GM23338 (cell line): Measurements from ENCODE around the gene CKLF. TPM values are rescaled to one million over a fixed set of nuclear protein-coding genes. Genes with fewer than 3 reads are reported as not detected.

Experiments used
- ATAC-seq: fragments of 200-7000 bp; cut with Tn5 transposase; 3 replicates; pipeline ENCODE4 v1.9.1; 2020
- DNase-seq: peaks from one replicate; pipeline ENCODE4 v3.0.0-alpha.2; 2015; ENCODE audit warnings: low spot score
- H2AFZ ChIP-seq: fragments of 200-600 bp; sonication (generic); 2 replicates; pipeline ENCODE4 v1.8.0; 2016; ENCODE audit warnings: antibody characterized with exemption, mild to moderate bottlenecking, moderate library complexity
- H3F3A ChIP-seq: fragments of 200-600 bp; sonication (generic); replicated peaks from 2 replicates; pipeline ENCODE4 v1.8.0; 2017; ENCODE audit warnings: antibody characterized with exemption, mixed run types, low read depth
- H3K27ac ChIP-seq: fragments of 200-600 bp; sonication (generic); 2 replicates; pipeline ENCODE4 v1.6.1; 2016; ENCODE audit warnings: low read depth
- H3K27me3 ChIP-seq: fragments of 200-600 bp; sonication (generic); 2 replicates; pipeline ENCODE4 v1.8.0; 2016; ENCODE audit warnings: mild to moderate bottlenecking, mixed run types, moderate library complexity; ENCODE audit not compliant: insufficient read depth
- H3K36me3 ChIP-seq: fragments of 200-600 bp; sonication (generic); 2 replicates; pipeline ENCODE4 v1.8.0; 2016; ENCODE audit warnings: mild to moderate bottlenecking; ENCODE audit not compliant: insufficient read depth
- H3K4me1 ChIP-seq: fragments of 200-600 bp; sonication (generic); 2 replicates; pipeline ENCODE4 v1.8.0; 2016; ENCODE audit warnings: mild to moderate bottlenecking, moderate library complexity; ENCODE audit not compliant: insufficient read depth
- H3K4me2 ChIP-seq: fragments of 200-600 bp; sonication (generic); 2 replicates; pipeline ENCODE4 v1.7.1; 2017; ENCODE audit warnings: mixed run types
- H3K4me3 ChIP-seq: fragments of 200-600 bp; sonication (generic); 2 replicates; pipeline ENCODE4 v1.6.1; 2016; ENCODE audit warnings: mixed run types
- H3K79me2 ChIP-seq: fragments of 200-600 bp; sonication (generic); replicated peaks from 2 replicates; pipeline ENCODE4 v1.8.0; 2017; ENCODE audit warnings: mild to moderate bottlenecking; ENCODE audit not compliant: insufficient read depth
- H3K9me2 ChIP-seq: fragments of 200-600 bp; sonication (generic); 2 replicates; pipeline ENCODE4 v1.8.0; 2017; ENCODE audit not compliant: insufficient read depth
- H4K20me1 ChIP-seq: fragments of 200-600 bp; sonication (generic); replicated peaks from 2 replicates; pipeline ENCODE4 v1.8.0; 2017; ENCODE audit warnings: mild to moderate bottlenecking; ENCODE audit not compliant: insufficient read depth
- H3K27ac Mint-ChIP-seq: 2 replicates; pipeline ENCODE4 v1.8.0; 2020; ENCODE audit warnings: inconsistent platforms, mild to moderate bottlenecking, moderate library complexity, mixed read lengths
- H3K27me3 Mint-ChIP-seq: 3 replicates; pipeline ENCODE4 v1.8.0; 2022; ENCODE audit warnings: low read depth, mild to moderate bottlenecking, moderate library complexity, mixed read lengths, inconsistent platforms; ENCODE audit not compliant: insufficient read depth, poor library complexity
- H3K36me3 Mint-ChIP-seq: 3 replicates; pipeline ENCODE4 v1.8.0; 2021; ENCODE audit warnings: low read depth, mild to moderate bottlenecking, inconsistent platforms, moderate library complexity, mixed read lengths
- H3K4me1 Mint-ChIP-seq: 3 replicates; pipeline ENCODE4 v1.8.0; 2020; ENCODE audit warnings: mild to moderate bottlenecking, inconsistent platforms, mixed read lengths
- H3K4me3 Mint-ChIP-seq: 3 replicates; pipeline ENCODE4 v1.8.0; 2021; ENCODE audit warnings: moderate library complexity, mild to moderate bottlenecking, inconsistent platforms, mixed read lengths
- H3K9me3 Mint-ChIP-seq: 3 replicates; pipeline ENCODE4 v1.8.0; 2020; ENCODE audit warnings: moderate library complexity, mild to moderate bottlenecking, inconsistent platforms, mixed read lengths
- CREB1 ChIP-seq: fragments of 250-450 bp; sonication (Bioruptor Pico); IDR thresholded peaks from 2 replicates; pipeline ENCODE4 v1.5.0; 2020; ENCODE audit warnings: low read depth, mild to moderate bottlenecking, moderate library complexity
- EZH2 ChIP-seq: fragments of 200-600 bp; sonication (generic); IDR thresholded peaks from one replicate; pipeline ENCODE4 v1.8.0; 2017; ENCODE audit warnings: antibody characterized with exemption, mild to moderate bottlenecking, low read depth; ENCODE audit not compliant: unreplicated experiment
- EZH2phosphoT487 ChIP-seq: fragments of 200-600 bp; sonication (generic); IDR thresholded peaks from one replicate; pipeline ENCODE4 v1.8.1; 2018; ENCODE audit warnings: antibody characterized with exemption; ENCODE audit not compliant: unreplicated experiment
- JUNB ChIP-seq: IDR thresholded peaks from one replicate; pipeline ENCODE4 v1.6.1; 2016; ENCODE audit warnings: antibody characterized with exemption; ENCODE audit not compliant: unreplicated experiment
- NANOG ChIP-seq: IDR thresholded peaks from 2 replicates; pipeline ENCODE4 v1.6.1; 2016; ENCODE audit warnings: antibody characterized with exemption, borderline replicate concordance
- POLR2AphosphoS5 ChIP-seq: IDR thresholded peaks from 2 replicates; pipeline ENCODE4 v1.6.1; 2016; ENCODE audit warnings: antibody characterized with exemption, low read depth
- STAT1 ChIP-seq: IDR thresholded peaks from one replicate; pipeline ENCODE4 v1.6.1; 2016; ENCODE audit warnings: antibody characterized with exemption; ENCODE audit not compliant: unreplicated experiment
- ZNF114 ChIP-seq: fragments of 250-450 bp; sonication (Bioruptor Pico); IDR thresholded peaks from 2 replicates; pipeline ENCODE4 v1.5.0; 2020; ENCODE audit warnings: mild to moderate bottlenecking, moderate library complexity
- ZNF331 ChIP-seq: fragments of 250-450 bp; sonication (Bioruptor Pico); IDR thresholded peaks from 2 replicates; pipeline ENCODE4 v1.5.0; 2020; ENCODE audit warnings: low read depth, mild to moderate bottlenecking, moderate library complexity
- polyA plus RNA-seq: library from polyadenylated mRNA; unstranded; fragments of >200 nt; fragmentation: Nextera tagmentation; extraction: Ambion mirVana; gene quantifications from 2 replicates; pipeline ENCODE4 v1.2.1, GENCODE V29; 2016
- total RNA-seq: library from RNA; depleted of rRNA; stranded (reverse); fragments of >200 nt; shearing (Covaris generic); gene quantifications from 2 replicates; pipeline ENCODE4 v1.2.3, GENCODE V29; 2014
- TF ChIP-seq, protein P1 (sequence below): IDR thresholded peaks from one replicate; pipeline ENCODE4 v1.6.1; 2018; ENCODE audit warnings: antibody characterized with exemption; ENCODE audit not compliant: unreplicated experiment
- TF ChIP-seq, protein P2 (sequence below): IDR thresholded peaks from 2 replicates; pipeline ENCODE4 v1.6.1; 2016; ENCODE audit warnings: antibody characterized with exemption
- TF ChIP-seq, protein P3 (sequence below), 2 experiments: fragments of 200-600 bp in 1 of 2; sonication (generic) in 1 of 2; conservative IDR thresholded peaks; 2 replicates each; pipeline versions ENCODE4 v1.5.1 to v1.6.1; 2016 to 2017; ENCODE audit warnings: antibody characterized with exemption in 2 of 2, low read depth in 2 of 2, mild to moderate bottlenecking in 2 of 2, moderate library complexity in 1 of 2

CKLF gene
- total and polyA plus RNA-seq, 2 experiments from 2014 or later = 25.5 to 60.0 TPM

DNA sequence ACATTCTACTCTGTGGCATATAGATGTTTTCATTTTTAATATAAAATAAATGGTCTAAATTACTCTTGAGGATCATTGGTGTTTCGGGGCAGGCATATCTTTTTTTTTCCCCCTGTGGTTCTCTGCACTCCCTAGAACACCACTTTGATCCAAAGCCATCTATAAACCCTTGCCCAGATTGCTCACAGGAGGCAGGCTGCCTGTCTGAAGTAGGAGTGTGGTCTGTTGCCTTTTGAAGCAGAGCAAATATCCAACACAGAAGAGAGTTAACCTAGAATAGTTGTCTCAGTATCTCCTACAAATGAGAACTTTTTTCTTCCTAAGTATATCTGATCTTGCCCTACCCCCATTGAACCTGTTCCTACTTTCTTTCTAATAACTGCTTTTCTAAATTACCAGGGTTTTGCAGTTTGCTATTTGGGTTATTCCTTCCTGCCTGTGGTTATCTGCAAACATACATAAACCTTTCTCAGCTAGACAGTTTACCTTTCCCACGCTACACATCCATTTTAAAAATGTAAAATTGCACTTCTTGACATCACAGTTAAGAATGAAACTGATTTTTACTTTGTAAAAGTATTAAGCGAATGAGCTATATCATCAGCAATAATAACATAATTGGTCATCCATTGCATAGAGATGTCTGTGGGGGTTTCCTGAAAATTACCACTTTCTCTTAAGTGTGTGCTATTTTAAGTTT lies 9.2 kb downstream of the CKLF start (continued):
- TF ChIP-seq POLR2AphosphoS5 (no peak), EZH2 (no peak), NANOG (no peak)

DNA sequence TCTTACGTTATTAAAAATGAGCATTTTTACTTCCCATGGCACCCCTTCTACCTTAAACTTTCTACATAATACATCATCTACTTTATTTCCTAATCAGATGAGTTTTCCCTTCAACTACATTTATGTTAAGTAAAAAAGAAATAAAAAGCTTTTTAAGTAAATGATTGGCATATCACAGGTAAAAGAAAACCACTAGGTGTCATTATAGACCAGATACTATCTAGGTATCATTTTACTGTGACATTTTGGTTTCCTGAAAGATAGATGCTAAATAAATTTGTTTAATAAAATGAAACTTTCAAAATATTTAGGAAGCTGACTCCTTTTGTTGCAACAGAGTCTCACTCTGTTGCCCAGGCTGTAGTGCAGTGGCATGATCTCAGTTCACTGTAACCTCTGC lies 10.0 kb downstream of the CKLF start:
- H3K4me2 ChIP-seq = no peak overlapping the region

DNA sequence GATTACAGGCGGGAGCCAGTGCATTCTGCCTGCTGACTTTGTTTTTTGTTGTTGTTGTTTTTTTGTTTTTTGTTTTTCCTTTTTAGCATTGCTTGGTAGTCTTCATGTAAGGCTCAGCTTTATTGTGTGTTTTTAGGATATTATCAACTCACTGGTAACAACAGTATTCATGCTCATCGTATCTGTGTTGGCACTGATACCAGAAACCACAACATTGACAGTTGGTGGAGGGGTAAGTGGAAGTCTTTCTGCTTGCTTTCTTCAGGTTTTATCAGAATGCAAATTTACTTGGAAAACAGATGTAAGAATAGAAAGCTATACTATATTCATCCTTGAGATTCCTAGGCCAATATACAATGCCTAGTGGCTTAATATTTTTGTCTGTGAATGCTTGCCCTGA lies 10.6 kb downstream of the CKLF start:
- no peak overlapping the region for H3K27ac Mint-ChIP-seq
- DNase-seq (no peak), ATAC-seq (no peak)
- H3K4me1 ChIP-seq = no peaks in the 10 kb centered on the region
- H3K4me1 Mint-ChIP-seq = no peaks in the 10 kb centered on the region
- no peaks in the 10 kb centered on the region for H3K27me3 Mint-ChIP-seq
- no peak overlapping the region for H3K4me2 ChIP-seq
- H4K20me1 ChIP-seq = peaks cover 10% of the 10 kb centered on the region; the same call in 1 of the 2 replicates
- H3K27ac ChIP-seq = no peak overlapping the region
- H3K4me3 ChIP-seq = no peak overlapping the region
- H3K36me3 Mint-ChIP-seq = peaks cover 4% of the 10 kb centered on the region; the same call in 2 of the 3 replicates
- no peaks in the 10 kb centered on the region for H3K36me3 ChIP-seq
- H3K27me3 ChIP-seq = no peaks in the 10 kb centered on the region
- no peaks in the 10 kb centered on the region for H3F3A ChIP-seq
- no peaks in the 10 kb centered on the region for H3K79me2 ChIP-seq
- H3K9me2 ChIP-seq = no peaks in the 10 kb centered on the region
- H3K4me3 Mint-ChIP-seq = no peak overlapping the region
- H3K9me3 Mint-ChIP-seq = no peaks in the 10 kb centered on the region
- H2AFZ ChIP-seq = no peak overlapping the region
- no peak for TF ChIP-seq ZNF331 (CRISPR knock-in tag)
- no peak for TF ChIP-seq STAT1
- TF ChIP-seq, protein P1, sequence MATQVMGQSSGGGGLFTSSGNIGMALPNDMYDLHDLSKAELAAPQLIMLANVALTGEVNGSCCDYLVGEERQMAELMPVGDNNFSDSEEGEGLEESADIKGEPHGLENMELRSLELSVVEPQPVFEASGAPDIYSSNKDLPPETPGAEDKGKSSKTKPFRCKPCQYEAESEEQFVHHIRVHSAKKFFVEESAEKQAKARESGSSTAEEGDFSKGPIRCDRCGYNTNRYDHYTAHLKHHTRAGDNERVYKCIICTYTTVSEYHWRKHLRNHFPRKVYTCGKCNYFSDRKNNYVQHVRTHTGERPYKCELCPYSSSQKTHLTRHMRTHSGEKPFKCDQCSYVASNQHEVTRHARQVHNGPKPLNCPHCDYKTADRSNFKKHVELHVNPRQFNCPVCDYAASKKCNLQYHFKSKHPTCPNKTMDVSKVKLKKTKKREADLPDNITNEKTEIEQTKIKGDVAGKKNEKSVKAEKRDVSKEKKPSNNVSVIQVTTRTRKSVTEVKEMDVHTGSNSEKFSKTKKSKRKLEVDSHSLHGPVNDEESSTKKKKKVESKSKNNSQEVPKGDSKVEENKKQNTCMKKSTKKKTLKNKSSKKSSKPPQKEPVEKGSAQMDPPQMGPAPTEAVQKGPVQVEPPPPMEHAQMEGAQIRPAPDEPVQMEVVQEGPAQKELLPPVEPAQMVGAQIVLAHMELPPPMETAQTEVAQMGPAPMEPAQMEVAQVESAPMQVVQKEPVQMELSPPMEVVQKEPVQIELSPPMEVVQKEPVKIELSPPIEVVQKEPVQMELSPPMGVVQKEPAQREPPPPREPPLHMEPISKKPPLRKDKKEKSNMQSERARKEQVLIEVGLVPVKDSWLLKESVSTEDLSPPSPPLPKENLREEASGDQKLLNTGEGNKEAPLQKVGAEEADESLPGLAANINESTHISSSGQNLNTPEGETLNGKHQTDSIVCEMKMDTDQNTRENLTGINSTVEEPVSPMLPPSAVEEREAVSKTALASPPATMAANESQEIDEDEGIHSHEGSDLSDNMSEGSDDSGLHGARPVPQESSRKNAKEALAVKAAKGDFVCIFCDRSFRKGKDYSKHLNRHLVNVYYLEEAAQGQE = no peak
- no peak for TF ChIP-seq JUNB
- no peak for TF ChIP-seq CREB1 (CRISPR knock-in tag)
- TF ChIP-seq, protein P2, sequence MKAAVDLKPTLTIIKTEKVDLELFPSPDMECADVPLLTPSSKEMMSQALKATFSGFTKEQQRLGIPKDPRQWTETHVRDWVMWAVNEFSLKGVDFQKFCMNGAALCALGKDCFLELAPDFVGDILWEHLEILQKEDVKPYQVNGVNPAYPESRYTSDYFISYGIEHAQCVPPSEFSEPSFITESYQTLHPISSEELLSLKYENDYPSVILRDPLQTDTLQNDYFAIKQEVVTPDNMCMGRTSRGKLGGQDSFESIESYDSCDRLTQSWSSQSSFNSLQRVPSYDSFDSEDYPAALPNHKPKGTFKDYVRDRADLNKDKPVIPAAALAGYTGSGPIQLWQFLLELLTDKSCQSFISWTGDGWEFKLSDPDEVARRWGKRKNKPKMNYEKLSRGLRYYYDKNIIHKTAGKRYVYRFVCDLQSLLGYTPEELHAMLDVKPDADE = no peak
- TF ChIP-seq EZH2phosphoT487 = no peak
- TF ChIP-seq ZNF114 = no peak
- TF ChIP-seq NANOG = no peak
- no peak for TF ChIP-seq POLR2AphosphoS5
- no peak for TF ChIP-seq EZH2
- TF ChIP-seq, protein P3, sequence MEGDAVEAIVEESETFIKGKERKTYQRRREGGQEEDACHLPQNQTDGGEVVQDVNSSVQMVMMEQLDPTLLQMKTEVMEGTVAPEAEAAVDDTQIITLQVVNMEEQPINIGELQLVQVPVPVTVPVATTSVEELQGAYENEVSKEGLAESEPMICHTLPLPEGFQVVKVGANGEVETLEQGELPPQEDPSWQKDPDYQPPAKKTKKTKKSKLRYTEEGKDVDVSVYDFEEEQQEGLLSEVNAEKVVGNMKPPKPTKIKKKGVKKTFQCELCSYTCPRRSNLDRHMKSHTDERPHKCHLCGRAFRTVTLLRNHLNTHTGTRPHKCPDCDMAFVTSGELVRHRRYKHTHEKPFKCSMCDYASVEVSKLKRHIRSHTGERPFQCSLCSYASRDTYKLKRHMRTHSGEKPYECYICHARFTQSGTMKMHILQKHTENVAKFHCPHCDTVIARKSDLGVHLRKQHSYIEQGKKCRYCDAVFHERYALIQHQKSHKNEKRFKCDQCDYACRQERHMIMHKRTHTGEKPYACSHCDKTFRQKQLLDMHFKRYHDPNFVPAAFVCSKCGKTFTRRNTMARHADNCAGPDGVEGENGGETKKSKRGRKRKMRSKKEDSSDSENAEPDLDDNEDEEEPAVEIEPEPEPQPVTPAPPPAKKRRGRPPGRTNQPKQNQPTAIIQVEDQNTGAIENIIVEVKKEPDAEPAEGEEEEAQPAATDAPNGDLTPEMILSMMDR (conservative IDR thresholded peaks at IDR 0.05; ENCODE audit: low read depth in 2 of 2) = no peak

More for the DNA sequence above, 10.0 kb downstream of the CKLF start:
- H3F3A ChIP-seq = no peaks in the 10 kb centered on the region
- no peak overlapping the region for H2AFZ ChIP-seq
- H3K9me3 Mint-ChIP-seq = no peaks in the 10 kb centered on the region
- H3K79me2 ChIP-seq = no peaks in the 10 kb centered on the region
- H3K4me3 Mint-ChIP-seq = no peak overlapping the region
- ATAC-seq (no peak), DNase-seq (no peak)
- no peaks in the 10 kb centered on the region for H3K4me1 Mint-ChIP-seq
- peaks cover 10% of the 10 kb centered on the region; the same call in 1 of the 2 replicates for H4K20me1 ChIP-seq
- H3K4me1 ChIP-seq = no peaks in the 10 kb centered on the region
- H3K4me3 ChIP-seq = no peak overlapping the region
- TF ChIP-seq JUNB = no peak
- TF ChIP-seq, protein P3 (conservative IDR thresholded peaks at IDR 0.05; ENCODE audit: low read depth in 2 of 2) = peak in 1 of 2 experiments; percentile 16; a peak in 2 of 4 replicates
- no peaks in the 10 kb centered on the region for H3K27me3 ChIP-seq
- H3K27ac Mint-ChIP-seq = no peak overlapping the region
- no peaks in the 10 kb centered on the region for H3K27me3 Mint-ChIP-seq
- no peak overlapping the region for H3K27ac ChIP-seq
- H3K9me2 ChIP-seq = no peaks in the 10 kb centered on the region
- H3K36me3 ChIP-seq = no peaks in the 10 kb centered on the region
- peaks cover 3% of the 10 kb centered on the region; the same call in 2 of the 3 replicates for H3K36me3 Mint-ChIP-seq
